OCI-LY7 (cell line): ENCODE data around the gene MMRN1. TPM values are rescaled to one million over a fixed set of nuclear protein-coding genes. Genes with fewer than 3 reads are reported as not detected.
A peak's percentile ranks its signal among the peaks of the same experiment; 100 is the strongest.

Experiments used
- BruUV-seq: library from RNA; stranded (reverse); fragments of 400-500 nt; replicated peaks from 2 replicates; lab custom pipeline; 2021; lab: Mats Ljungman, UMichigan
- CTCF ChIA-PET: fragments of 300-600 bp; sonication (Branson Sonifier 250); formaldehyde crosslinking; loops from one replicate; lab custom pipeline; 2022; ENCODE audit warnings: antibody characterized with exemption; ENCODE audit not compliant: unreplicated experiment; lab: Charles Lee
- POLR2A ChIA-PET: fragments of 300-600 bp; sonication (Branson Sonifier 250); formaldehyde crosslinking; loops from one replicate; lab custom pipeline; 2022; ENCODE audit warnings: antibody characterized with exemption; lab: Charles Lee
- DNase-seq: peaks from one replicate; pipeline ENCODE4 v3.0.0-alpha.2; 2015; ENCODE audit warnings: low spot score
- H2AFZ ChIP-seq: fragments of 200-600 bp; sonication (generic), shearing (Covaris generic); 2 replicates; pipeline ENCODE4 v1.6.1; 2014; ENCODE audit warnings: mild to moderate bottlenecking, antibody characterized with exemption, low read length, moderate library complexity
- H3K27ac ChIP-seq: fragments of 200-600 bp; sonication (generic); 2 replicates; pipeline ENCODE4 v1.5.1; 2014; ENCODE audit warnings: mixed run types, low read depth, mild to moderate bottlenecking, moderate library complexity, low read length, inconsistent platforms; ENCODE audit not compliant: poor library complexity, severe bottlenecking
- H3K36me3 ChIP-seq: fragments of 200-600 bp; sonication (generic); 2 replicates; pipeline ENCODE4 v1.6.1; 2014; ENCODE audit warnings: mild to moderate bottlenecking, antibody characterized with exemption, low read length, moderate library complexity, mixed read lengths; ENCODE audit not compliant: insufficient read depth
- H3K4me1 ChIP-seq: fragments of 200-600 bp; sonication (generic); 2 replicates; pipeline ENCODE4 v1.5.1; 2014; ENCODE audit warnings: mild to moderate bottlenecking, low read length; ENCODE audit not compliant: insufficient read depth, poor library complexity, severe bottlenecking
- H3K4me2 ChIP-seq: fragments of 200-600 bp; sonication (generic); 2 replicates; pipeline ENCODE4 v1.6.1; 2014; ENCODE audit warnings: mild to moderate bottlenecking, low read length
- H3K4me3 ChIP-seq: fragments of 200-600 bp; sonication (generic); 2 replicates; pipeline ENCODE4 v1.5.1; 2014; ENCODE audit warnings: mild to moderate bottlenecking, low read depth, low read length; ENCODE audit not compliant: poor library complexity, severe bottlenecking
- H3K79me2 ChIP-seq: fragments of 200-600 bp; sonication (generic); 2 replicates; pipeline ENCODE4 v1.6.1; 2016; ENCODE audit warnings: low read depth, mild to moderate bottlenecking, low read length, moderate library complexity, mixed read lengths; ENCODE audit not compliant: insufficient read depth
- H3K9me2 ChIP-seq: fragments of 200-600 bp; sonication (generic); 2 replicates; pipeline ENCODE4 v1.6.1; 2016; ENCODE audit warnings: mild to moderate bottlenecking, low read length, mixed read lengths; ENCODE audit not compliant: insufficient read depth
- H3K9me3 ChIP-seq: fragments of 200-600 bp; sonication (generic); 2 replicates; pipeline ENCODE4 v1.6.1; 2014; ENCODE audit warnings: mild to moderate bottlenecking, mixed run types, low read length, mixed read lengths
- H4K20me1 ChIP-seq: fragments of 200-600 bp; sonication (generic); 2 replicates; pipeline ENCODE4 v1.6.1; 2014; ENCODE audit warnings: mild to moderate bottlenecking, antibody characterized with exemption, low read length, moderate library complexity, mixed read lengths; ENCODE audit not compliant: insufficient read depth
- EZH2phosphoT487 ChIP-seq: fragments of 200-600 bp; sonication (generic); IDR thresholded peaks from 2 replicates; pipeline ENCODE4 v1.6.1; 2018; ENCODE audit warnings: low read depth, borderline replicate concordance, mild to moderate bottlenecking, mixed run types, antibody characterized with exemption, low read length, moderate library complexity, mixed read lengths
- intact Hi-C: fragments of 100-400 bp; cut with micrococcal nuclease; formaldehyde crosslinking; loops from one replicate; pipeline ENCODE4 v1.10.0; 2022; ENCODE audit not compliant: unreplicated experiment
- total RNA-seq, 2 experiments: library from RNA; depleted of rRNA in 1 of 2; stranded (reverse); fragments of >200 nt in 1 of 2; shearing (Covaris generic) in 1 of 2; gene quantifications; 2 replicates each; pipeline ENCODE4 v1.2.3, GENCODE V29; 2014 to 2022
- TF ChIP-seq, protein P1 (sequence below): fragments of 200-600 bp; sonication (generic); conservative IDR thresholded peaks from 2 replicates; pipeline ENCODE4 v1.5.1; 2014; ENCODE audit warnings: mild to moderate bottlenecking, antibody characterized with exemption, low read length, moderate library complexity, mixed read lengths

Gene MMRN1
- total RNA-seq, 2 experiments from 2014 or later, result 0.13 TPM; not detected in 1

DNA sequence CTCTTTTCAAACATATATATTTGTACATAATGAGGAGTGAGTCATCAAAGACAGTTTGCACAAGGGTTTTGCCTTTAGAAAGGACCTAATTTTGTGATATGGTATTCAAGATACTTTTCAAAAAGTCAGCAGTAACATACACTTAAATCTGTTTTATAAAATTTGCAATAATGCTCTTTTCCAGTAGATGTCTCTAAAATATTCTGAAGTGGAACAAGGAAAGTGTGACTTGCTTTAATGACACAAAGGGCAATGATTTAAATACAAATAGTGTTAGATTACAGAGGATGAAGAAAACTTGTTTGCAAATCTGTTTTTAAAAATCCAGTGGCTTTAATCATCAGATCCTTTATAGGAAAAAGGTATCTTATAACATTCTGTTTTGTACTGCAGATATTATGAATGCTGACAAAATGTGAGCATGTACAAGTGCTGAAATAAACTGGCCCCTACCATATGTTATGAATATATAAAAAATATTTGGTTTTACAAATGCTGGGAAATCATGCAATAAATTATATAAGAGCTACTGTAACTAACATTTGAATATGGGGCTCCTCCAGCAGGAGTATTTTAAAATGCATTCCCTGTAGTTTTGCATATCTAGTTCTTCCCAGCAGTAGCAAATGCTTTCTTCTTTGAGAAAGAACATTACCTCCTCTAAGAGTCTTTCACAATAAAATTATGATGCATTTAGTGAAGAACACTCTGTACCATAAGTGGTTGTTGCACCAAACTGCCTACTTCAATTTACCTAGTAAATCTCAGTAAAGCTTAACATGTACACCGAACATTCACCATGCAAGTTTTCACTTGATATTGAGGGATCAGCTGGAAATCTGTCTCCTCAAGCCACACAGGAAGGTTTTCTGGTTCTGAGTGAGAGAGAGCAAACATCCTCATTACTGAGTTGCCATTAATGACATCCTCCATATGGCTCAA, 20.2 kb downstream of the MMRN1 start:
- Histone ChIP-seq H3K27ac (no peak overlapping the region), H3K4me1 (no peaks in the 10 kb centered on the region), H2AFZ (no peak overlapping the region), H3K4me2 (no peak overlapping the region), H3K4me3 (no peak overlapping the region), H3K79me2 (no peaks in the 10 kb centered on the region), H3K9me2 (no peaks in the 10 kb centered on the region), H3K9me3 (no peaks in the 10 kb centered on the region), H4K20me1 (no peaks in the 10 kb centered on the region), H3K36me3 (no peaks in the 10 kb centered on the region)
- DNase-seq, result no peak
- CTCF ChIA-PET, result interaction anchor here (0.6 kb wide), 1 partner anchor 756 kb away, joined by 3 read pairs; no protein-coding TSS in a partner anchor
- BruUV-seq, result no TSS peak
- POLR2A ChIA-PET, result no interaction called here
- intact Hi-C loops, result no loop called here
- TF ChIP-seq, protein P1, sequence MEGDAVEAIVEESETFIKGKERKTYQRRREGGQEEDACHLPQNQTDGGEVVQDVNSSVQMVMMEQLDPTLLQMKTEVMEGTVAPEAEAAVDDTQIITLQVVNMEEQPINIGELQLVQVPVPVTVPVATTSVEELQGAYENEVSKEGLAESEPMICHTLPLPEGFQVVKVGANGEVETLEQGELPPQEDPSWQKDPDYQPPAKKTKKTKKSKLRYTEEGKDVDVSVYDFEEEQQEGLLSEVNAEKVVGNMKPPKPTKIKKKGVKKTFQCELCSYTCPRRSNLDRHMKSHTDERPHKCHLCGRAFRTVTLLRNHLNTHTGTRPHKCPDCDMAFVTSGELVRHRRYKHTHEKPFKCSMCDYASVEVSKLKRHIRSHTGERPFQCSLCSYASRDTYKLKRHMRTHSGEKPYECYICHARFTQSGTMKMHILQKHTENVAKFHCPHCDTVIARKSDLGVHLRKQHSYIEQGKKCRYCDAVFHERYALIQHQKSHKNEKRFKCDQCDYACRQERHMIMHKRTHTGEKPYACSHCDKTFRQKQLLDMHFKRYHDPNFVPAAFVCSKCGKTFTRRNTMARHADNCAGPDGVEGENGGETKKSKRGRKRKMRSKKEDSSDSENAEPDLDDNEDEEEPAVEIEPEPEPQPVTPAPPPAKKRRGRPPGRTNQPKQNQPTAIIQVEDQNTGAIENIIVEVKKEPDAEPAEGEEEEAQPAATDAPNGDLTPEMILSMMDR, result peak; percentile 42
- TF ChIP-seq EZH2phosphoT487, result no peak

DNA sequence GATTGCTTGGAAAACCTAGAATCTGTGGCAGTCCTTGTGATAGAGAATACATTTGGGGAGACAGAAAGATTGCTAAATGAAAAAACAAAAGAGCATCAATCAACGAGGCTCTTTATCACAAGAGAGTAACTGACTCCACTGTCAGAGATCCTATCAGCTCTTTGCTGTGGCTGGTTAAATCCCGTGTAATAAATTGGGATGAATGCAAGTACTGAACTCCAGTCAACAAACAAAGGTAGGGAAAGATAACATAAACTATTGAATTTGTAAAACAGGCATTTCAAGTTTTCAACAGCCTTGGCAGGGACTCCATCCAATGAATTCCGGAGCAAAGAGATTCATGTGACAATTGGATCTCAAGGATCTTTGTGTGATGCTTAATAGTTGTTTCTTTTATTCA, 21.3 kb downstream of the MMRN1 start:
- no TSS peak for BruUV-seq
- H2AFZ ChIP-seq, result no peak overlapping the region
- POLR2A ChIA-PET, result no interaction called here
- H3K79me2 ChIP-seq, result no peaks in the 10 kb centered on the region
- CTCF ChIA-PET, result no interaction called here
- H3K4me2 ChIP-seq, result no peak overlapping the region
- H3K36me3 ChIP-seq, result no peaks in the 10 kb centered on the region
- H4K20me1 ChIP-seq, result no peaks in the 10 kb centered on the region
- TF ChIP-seq, protein P1, result no peak
- no peak for TF ChIP-seq EZH2phosphoT487
- DNase-seq, result no peak
- no peak overlapping the region for H3K4me3 ChIP-seq
- no peaks in the 10 kb centered on the region for H3K4me1 ChIP-seq
- no peak overlapping the region for H3K27ac ChIP-seq
- no peaks in the 10 kb centered on the region for H3K9me3 ChIP-seq
- intact Hi-C loops, result no loop called here
- H3K9me2 ChIP-seq, result no peaks in the 10 kb centered on the region
